NCI-H460 (cell line): ENCODE measurements around the gene MRM2. TPM values are rescaled to one million over a fixed set of nuclear protein-coding genes. Genes with fewer than 3 reads are reported as not detected.

ENCODE experiments used
- DNase-seq: peaks from one replicate; pipeline ENCODE4 v3.0.0-alpha.2; 2016; ENCODE audit warnings: low read depth; ENCODE audit errors: extremely low read depth
- total RNA-seq: library from RNA; depleted of rRNA; stranded (reverse); fragments of >200 nt; shearing (Covaris generic); gene quantifications from 2 replicates; pipeline ENCODE4 v1.2.3, GENCODE V29; 2014

Gene MRM2
- total RNA-seq, 1 experiment from 2014 or later = 41.1 TPM

DNA sequence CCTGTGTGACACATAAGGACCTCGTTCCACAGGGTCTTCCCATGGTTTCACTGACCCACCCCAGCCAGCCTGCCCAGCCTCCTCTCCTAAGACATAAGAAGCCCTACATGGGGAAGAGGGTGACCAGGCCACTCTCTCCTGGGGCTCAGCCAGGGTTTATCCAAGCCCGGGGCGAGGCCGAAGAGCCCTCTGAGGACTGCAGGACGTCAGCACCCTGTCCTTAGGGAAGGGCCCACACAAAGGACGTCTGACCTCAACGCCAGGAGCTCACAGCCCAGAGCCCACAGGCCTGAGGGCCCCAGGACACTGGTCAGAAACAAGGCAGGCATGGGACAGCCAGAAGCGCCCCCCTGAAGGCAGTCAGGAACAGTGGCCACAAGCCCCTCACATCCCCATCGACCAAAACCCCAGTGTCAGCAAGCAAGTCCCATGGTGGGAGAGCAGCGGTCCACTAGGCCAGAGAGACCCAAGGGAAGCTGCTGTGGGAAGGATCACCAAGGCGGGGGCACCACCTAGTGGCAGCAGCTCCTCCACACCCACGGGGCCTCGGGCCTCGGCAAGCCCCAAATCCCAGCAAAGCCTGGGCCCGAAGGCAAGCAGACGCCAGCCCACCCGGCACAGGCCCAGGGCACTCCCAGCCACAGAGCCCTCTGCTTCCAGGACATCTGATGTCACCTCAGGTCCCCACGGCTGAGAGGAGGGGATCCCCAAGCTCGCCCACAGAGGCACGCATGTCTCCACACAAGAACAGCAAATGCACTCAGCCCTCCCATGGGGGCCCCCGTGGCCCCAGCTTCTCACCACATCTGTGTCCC is 32.7 kb downstream of the MRM2 start:
- DNase-seq = peak; percentile 25

DNA sequence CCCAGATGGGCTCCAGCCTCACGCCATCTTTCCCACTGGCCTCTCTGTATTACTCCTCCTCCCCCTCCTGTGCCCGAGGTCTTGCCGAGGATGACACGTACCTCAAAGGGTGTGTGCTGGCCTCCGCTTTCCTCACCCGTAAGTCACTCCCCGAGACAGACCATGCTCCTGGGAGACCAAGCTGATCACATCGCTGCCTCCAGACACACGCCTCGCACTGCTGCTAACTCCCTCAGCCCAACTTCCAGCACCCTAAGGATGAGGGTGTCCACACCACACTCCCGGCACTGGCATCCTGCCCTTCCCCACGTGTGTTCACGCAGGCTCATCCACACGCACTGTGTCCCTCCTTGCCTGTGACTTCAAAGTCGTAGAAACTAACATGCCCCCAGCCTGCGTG is 33.3 kb downstream of the MRM2 start:
- no peak for DNase-seq

DNA sequence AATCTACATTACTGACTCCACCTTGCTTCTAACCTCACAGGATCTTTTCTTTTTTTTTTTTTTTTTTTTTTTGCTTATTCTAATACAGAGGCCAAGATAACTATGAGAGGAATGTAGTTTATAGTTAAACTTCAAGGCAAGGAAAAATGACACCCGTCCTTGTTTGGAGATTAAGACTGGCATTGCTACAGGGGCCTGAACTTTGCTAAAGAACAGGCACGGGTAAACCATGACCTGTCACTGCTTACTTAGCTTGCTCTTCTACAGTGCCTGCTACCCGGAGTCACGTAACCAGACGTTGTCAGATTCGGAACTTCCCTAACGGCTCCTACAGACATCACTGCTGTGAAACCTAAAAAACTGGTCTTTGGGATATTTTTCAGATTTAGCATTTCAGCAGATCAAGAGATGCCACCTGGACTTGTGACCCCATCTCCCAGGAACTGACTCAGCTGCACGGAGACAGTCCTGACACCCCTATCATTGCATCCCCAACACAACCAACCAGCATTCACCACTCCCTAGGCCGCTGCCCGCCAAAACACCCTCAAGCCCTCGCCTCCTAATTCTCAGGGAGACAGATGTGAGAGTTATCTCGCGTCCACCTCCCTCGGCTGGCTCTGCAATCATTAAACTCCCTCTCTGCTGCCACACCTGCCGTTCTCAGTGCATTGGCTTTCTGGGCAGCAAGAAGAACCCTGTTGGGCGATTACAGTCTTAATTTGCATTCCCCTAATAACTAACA is 36.8 kb downstream of the MRM2 start:
- DNase-seq = no peak

- DNase-seq = no peak
These were observed 37.6 kb downstream of the MRM2 start for GRCh38 chr7:2204446-2204845.

DNA sequence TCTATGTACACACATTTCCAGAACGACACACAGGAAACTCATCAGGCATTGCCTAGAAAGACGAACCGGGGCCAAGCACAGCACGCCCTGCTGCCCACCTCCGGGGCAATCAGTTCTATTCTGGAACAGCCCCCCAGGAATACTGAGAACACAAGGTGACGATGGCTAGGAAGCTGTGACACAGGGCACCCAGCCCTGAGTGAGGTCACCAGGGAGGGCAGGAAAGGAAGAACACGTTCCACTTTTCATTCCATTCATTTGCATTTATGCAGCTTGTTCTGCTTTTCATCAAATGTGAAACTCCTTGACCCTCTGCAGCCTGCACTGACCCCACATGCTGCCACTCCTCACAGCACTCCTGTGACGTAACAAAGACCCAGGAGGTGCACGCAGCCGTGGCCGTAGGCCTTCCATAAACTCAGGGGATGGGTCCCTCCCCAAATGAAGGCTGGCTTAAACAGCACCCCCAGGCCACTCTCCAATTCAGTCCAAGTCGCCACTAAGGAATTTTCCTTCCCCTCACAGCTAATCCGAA is 38.2 kb downstream of the MRM2 start:
- DNase-seq = no peak

GRCh38 chr7:2202901-2203765 is 38.9 kb downstream of the MRM2 start:
- no peak for DNase-seq

DNA sequence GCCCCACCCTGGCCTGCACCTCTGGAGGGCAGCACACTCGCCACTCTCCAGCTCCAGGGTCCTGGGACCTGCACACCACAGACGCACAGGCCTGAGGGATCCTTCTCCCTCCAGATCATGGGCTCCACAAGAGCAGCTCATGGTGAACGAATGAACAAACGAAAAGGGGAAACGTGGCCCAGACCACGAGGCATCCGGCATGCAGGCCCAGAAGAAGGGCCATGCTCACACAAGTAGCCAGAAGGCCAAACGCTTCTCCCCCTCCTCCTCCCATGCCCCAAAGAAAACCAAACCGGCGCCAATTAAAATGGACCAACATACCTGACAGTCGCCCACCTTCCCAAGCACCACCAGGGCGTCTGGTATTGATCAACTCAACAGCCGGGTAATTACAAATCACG is 39.6 kb downstream of the MRM2 start:
- DNase-seq = no peak

DNA sequence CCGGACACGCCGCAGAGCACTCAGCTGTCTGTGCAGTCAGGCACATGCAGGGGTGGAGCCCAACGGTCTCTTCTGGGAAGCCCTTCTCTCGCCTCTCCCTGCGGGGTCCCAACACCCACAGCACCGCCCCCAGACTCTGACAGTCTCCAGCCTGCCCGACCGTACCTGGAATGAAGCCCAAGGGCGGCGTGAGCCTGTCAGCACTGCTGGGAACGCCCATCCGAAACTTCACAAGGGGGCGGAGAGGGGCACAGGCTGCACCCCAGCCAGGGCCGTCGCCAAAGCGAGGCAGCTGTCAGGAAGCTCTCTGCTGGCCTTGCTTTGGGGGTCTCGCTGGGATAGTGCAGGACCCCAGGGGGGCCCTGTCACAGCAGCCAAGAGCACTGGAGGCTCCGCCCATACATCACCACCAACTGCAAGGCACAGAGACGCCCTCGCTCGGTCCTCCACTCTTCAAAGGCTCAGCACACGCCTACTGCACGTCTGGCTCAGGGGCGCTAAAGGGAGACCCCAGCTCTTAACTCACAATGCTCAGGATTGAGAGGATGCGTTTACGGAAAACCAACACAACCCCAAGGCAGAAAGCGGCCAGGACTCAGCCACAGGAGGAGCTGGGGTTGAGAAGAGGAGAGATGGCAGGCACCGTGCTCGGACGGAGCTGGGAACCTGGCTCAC is 40.2 kb downstream of the MRM2 start:
- no peak for DNase-seq

- DNase-seq = no peak
These were observed 40.9 kb downstream of the MRM2 start for GRCh38 chr7:2201128-2201527.

- DNase-seq = no peak
These were observed 41.4 kb downstream of the MRM2 start for GRCh38 chr7:2200584-2200980.

DNA sequence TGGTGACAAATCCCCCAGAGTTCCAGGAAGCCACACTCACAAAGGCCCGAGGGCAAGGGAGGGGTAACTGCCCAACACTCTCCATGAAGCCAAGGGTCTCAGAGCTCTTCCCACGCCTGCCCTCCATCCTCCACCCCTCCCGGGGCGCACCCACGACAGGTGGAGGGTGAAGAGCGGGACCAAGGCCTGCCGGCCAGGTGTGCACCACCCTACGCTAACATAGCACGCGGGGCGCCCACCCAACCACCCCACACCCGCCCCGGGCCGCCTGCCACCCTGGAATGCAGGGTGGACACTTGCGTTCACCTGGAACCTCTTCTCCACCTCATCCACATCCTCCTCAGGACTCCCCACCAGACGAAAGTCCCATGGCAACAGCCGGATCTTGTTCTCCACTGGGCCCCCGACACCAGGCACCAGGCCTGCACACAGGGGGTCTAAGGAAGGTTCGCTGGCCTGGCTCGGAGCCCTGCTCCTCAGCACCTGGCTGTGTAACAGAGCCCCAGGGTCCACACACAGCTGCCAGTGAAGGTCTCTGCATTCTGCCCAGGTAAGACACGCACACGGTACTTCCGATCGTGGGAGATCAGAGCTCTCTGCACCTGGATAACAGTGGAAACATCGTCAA is 41.9 kb downstream of the MRM2 start:
- no peak for DNase-seq

GRCh38 chr7:2199528-2199927 is 42.5 kb downstream of the MRM2 start:
- no peak for DNase-seq

DNA sequence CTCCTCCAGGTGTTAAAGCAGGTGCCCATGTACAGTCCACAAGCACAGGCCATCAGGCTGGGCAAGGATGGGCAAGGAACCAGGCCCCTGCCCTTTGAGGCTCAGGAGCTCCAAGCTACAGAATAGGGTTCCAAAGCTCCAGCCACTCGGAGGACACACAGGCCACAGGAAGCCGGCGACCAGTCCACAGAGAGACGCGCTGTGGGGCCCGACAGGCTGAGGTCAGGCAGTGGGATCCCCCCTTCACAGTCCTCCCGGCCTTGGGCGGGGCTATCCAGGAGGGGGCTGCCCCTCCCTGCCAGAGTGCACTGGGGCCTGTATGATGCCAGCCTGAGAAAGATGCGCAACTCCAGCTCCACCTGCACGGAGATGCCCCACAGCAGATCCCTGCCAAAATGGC is 43.2 kb downstream of the MRM2 start:
- DNase-seq = no peak

DNA sequence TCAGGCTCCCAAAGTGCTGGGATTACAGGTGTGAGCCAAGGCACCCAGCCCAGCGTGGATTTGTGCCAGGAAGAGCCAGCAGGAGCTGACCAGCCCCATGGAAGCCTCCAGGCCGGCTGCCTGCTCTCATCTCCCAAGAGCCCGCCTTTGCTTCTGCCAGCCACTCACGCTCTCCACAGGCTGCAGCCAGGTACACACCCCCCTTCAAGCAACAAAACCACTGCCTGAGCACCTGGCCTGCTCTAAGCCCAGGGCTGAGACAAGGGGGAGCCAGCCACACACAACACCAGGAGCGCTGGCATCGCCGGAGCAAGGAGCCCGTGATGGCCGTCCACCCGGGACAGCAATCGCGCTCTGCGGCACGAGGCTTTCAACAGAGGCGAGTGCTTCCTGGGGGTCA is 43.8 kb downstream of the MRM2 start:
- no peak for DNase-seq

- DNase-seq = no peak
These were observed 44.4 kb downstream of the MRM2 start for GRCh38 chr7:2197436-2198155.

GRCh38 chr7:2196381-2197378 is 45.3 kb downstream of the MRM2 start:
- no peak for DNase-seq

DNA sequence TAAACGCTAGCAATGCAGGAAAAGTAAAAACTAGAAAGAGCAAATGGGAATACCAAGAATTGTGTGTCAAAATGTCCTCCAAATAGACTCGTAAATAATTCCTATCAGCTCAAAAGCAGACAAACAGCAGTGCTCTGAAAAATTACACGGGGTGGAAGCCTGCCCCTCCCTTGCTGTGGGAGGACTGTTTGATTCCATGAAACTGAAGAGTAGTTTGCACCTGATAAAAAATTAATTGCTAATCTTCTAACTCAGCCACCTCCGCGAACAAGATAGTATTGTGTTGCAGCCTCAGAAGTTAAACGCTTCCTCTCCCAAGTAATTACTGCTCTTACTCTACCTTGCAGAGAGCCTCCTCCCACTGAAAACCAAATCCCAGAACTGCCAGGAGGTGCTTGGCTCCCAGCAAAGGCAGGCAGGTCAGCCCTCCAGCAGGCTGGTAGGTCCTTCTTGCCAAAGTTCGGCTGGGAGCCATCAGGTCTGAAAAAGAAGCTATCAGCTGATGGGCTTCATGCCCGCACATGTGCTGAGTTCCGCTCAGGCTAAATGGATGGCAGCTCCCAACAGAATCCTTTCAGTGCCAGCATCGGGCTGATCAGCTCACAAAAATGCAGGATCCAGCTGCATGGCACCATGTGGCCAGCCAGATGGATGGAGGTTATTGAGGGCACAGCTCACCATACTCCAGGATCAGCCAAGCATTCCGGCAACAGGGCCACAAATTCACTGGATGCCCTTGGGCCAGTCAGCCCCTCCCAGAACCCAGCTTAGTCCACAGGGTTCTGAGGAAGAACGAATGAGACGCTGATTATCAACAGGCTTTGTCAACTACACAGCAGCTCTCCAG is 46.4 kb downstream of the MRM2 start:
- no peak for DNase-seq
